ENCODE data around the gene SYTL3.
"Not testable (repeated sequence)": the region's sequence is repeated elsewhere in the genome, so short reads cannot be mapped to it uniquely, and the experiment has no call there.

SYTL3 gene, protein sequence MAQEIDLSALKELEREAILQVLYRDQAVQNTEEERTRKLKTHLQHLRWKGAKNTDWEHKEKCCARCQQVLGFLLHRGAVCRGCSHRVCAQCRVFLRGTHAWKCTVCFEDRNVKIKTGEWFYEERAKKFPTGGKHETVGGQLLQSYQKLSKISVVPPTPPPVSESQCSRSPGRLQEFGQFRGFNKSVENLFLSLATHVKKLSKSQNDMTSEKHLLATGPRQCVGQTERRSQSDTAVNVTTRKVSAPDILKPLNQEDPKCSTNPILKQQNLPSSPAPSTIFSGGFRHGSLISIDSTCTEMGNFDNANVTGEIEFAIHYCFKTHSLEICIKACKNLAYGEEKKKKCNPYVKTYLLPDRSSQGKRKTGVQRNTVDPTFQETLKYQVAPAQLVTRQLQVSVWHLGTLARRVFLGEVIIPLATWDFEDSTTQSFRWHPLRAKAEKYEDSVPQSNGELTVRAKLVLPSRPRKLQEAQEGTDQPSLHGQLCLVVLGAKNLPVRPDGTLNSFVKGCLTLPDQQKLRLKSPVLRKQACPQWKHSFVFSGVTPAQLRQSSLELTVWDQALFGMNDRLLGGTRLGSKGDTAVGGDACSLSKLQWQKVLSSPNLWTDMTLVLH

DNA sequence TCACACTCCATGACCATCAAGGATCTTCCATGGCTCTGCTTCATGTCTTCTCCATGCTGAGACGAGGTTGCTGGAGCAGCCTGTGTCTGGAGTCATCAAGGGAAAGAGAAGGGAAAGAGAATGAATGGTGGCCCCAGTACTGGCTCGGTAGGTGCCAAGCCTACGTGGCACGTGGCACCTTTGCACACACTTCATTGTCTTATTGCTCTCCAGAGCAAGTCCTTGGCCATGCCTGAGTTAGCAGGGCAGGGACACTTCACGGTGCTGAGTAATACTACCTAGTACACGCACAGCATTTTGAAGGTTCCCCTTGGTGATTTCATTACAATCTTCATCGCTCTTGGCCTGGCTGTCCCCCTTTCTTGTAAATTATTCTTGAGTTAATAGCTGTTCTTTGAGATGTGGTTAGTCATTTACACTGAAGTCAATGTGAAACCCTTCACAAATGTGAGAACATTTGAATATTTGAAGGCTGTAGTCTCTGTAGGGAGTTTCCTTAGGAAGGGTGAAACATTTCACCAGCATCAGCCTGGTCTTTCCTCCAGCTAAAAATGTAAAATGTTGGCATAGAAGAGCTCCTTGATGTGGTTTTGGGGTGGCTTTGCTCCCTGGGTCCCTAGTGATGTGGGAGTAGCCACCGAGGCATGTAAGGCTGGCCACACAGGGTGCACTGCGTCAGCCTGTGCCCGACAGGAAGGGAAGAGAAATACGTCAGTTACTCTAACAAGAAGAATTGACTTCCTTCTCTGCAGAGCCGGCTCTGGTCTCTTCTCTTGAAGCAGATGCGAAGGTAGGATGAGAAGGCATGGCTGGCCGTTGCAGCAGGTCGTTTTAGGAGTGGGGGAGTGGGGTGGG, at the start of gene SYTL3:
SYTL3 (plus strand) TSS at position 766 of the 855 bp plus-strand sequence. CDS start 13,215 bp downstream, outside the sequence.
- Mint-ChIP-seq H3K27ac (peak within 1 kb of the TSS; percentile 99), H3K27me3 (peaks cover 5% of the 10 kb centered on the region), H3K9me3 (no peaks in the 10 kb centered on the region), H3K4me3 (peak within 1 kb of the TSS; percentile 78), H3K4me1 (peaks cover 79% of the 10 kb centered on the region), H3K36me3 (peaks cover 25% of the 10 kb centered on the region)
- peak; percentile 84 for DNase-seq
- CTCF ChIA-PET = interaction anchor here (1.1 to 3.6 kb wide), 4 partner anchors 10 to 428 kb away, joined by 3 to 19 read pairs (median 4); no protein-coding TSS in a partner anchor

GRCh38 chr6:158603261-158604047, 46.4 kb upstream of the SYTL3 start:
- peaks cover 44% of the 10 kb centered on the region for H3K36me3 Mint-ChIP-seq
- H3K27me3 Mint-ChIP-seq = no peaks in the 10 kb centered on the region
- H3K9me3 Mint-ChIP-seq = peaks cover 3% of the 10 kb centered on the region
- CTCF ChIA-PET = interaction anchor here (0.7 to 1.3 kb wide), 4 partner anchors 27 to 389 kb away, joined by 4 to 10 read pairs (median 4); no protein-coding TSS in a partner anchor
- DNase-seq = no peak
- no peak overlapping the region for H3K27ac Mint-ChIP-seq
- H3K4me3 Mint-ChIP-seq = no peak overlapping the region
- H3K4me1 Mint-ChIP-seq = peaks cover 4% of the 10 kb centered on the region

DNA sequence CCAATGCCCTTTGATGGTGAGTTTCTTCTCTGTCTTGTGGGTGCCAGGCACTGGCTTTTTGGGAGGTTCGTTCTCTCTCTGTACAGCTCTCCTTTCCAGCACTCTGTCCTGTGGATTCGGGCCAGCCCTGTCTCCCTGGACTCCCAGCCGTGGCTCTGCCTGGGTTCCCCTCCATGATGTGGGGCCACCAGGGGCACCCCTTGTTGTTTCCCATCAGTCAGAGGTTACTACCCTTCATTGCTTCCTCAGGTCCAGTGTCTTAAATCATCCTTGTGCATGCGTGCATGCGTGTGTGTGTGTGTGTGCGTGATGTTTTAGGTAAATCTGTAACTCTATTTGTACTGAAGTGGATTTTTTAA, 45.8 kb upstream of the SYTL3 start:
- Mint-ChIP-seq H3K36me3 (peaks cover 48% of the 10 kb centered on the region), H3K4me1 (peaks cover 4% of the 10 kb centered on the region), H3K27ac (no peak overlapping the region), H3K27me3 (no peaks in the 10 kb centered on the region), H3K4me3 (no peak overlapping the region), H3K9me3 (peaks cover 3% of the 10 kb centered on the region)
- no peak for DNase-seq
- CTCF ChIA-PET = interaction anchor here (0.7 to 2.5 kb wide), 5 partner anchors 26 to 390 kb away, joined by 4 to 12 read pairs (median 4); no protein-coding TSS in a partner anchor

DNA sequence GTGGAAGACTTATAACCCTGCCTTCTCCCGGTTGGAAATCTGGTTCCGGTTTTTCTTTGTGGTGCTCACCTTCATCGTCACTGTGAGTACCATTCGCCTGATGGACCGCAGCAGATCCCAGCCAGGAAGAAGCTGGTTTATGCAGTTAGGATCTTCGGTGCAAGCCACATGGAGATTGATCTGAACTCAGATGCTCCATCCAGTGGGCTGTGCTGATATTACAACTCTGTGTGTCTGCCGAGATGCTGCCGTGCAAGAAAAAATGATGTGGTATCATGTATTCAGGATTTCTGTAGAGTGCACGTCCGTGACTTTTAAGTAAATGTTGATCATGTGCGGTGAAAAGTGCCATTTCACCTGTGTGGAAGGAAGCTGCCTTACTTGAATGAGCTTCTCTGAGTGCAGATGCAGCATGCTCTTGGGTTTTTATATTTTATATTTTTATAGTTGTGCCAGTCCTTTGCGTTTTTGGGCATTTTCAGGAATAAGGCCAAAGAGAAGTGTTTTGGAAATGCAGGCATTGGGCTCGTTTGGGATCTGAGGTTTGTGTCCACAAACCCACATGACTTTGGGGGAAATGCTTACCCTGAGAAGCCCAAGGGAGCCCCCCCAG, 44.5 kb upstream of the SYTL3 start:
- DNase-seq = peak; percentile 71
- Mint-ChIP-seq H3K36me3 (peaks cover 53% of the 10 kb centered on the region), H3K4me3 (no peak overlapping the region), H3K4me1 (peaks cover 4% of the 10 kb centered on the region), H3K9me3 (peaks cover 3% of the 10 kb centered on the region), H3K27me3 (no peaks in the 10 kb centered on the region), H3K27ac (no peak overlapping the region)
- CTCF ChIA-PET = interaction anchor here (0.6 to 4.1 kb wide), 13 partner anchors 10 to 609 kb away, joined by 3 to 29 read pairs (median 4); no protein-coding TSS in a partner anchor

DNA sequence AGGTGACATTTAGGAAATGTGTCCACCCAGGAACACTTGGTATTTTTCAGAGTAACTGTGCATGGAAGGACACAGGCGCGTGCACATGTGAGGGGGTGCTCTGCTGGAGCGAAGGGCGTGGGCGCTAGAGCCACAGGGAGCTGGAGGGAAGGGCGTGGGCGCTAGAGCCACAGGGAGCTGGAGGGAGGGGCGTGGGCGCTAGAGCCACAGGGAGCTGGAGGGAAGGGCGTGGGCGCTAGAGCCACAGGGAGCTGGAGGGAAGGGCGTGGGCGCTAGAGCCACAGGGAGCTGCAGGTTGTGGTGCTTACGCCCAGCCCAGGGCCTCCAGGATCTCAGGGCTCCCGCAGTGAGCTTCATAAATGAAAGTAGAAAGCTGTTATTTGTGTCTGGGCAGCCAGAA, 43.8 kb upstream of the SYTL3 start:
- H3K27ac Mint-ChIP-seq, DNase-seq, H3K9me3 Mint-ChIP-seq, H3K4me3 Mint-ChIP-seq, H3K4me1 Mint-ChIP-seq, H3K27me3 Mint-ChIP-seq: not testable (repeated sequence)
- CTCF ChIA-PET = interaction anchor here (0.9 to 4.1 kb wide), 9 partner anchors 11 to 400 kb away, joined by 3 to 29 read pairs (median 4); no protein-coding TSS in a partner anchor
- peaks cover 58% of the 10 kb centered on the region for H3K36me3 Mint-ChIP-seq

GRCh38 chr6:158606935-158607334, 42.9 kb upstream of the SYTL3 start:
- no peak overlapping the region for H3K27ac Mint-ChIP-seq
- no peak overlapping the region for H3K4me3 Mint-ChIP-seq
- peaks cover 3% of the 10 kb centered on the region for H3K9me3 Mint-ChIP-seq
- no peak for DNase-seq
- CTCF ChIA-PET = interaction anchor here (1.6 to 4.1 kb wide), 3 partner anchors 12 to 392 kb away, joined by 4 to 29 read pairs (median 9); no protein-coding TSS in a partner anchor
- no peaks in the 10 kb centered on the region for H3K27me3 Mint-ChIP-seq
- peaks cover 4% of the 10 kb centered on the region for H3K4me1 Mint-ChIP-seq
- H3K36me3 Mint-ChIP-seq = peaks cover 63% of the 10 kb centered on the region

DNA sequence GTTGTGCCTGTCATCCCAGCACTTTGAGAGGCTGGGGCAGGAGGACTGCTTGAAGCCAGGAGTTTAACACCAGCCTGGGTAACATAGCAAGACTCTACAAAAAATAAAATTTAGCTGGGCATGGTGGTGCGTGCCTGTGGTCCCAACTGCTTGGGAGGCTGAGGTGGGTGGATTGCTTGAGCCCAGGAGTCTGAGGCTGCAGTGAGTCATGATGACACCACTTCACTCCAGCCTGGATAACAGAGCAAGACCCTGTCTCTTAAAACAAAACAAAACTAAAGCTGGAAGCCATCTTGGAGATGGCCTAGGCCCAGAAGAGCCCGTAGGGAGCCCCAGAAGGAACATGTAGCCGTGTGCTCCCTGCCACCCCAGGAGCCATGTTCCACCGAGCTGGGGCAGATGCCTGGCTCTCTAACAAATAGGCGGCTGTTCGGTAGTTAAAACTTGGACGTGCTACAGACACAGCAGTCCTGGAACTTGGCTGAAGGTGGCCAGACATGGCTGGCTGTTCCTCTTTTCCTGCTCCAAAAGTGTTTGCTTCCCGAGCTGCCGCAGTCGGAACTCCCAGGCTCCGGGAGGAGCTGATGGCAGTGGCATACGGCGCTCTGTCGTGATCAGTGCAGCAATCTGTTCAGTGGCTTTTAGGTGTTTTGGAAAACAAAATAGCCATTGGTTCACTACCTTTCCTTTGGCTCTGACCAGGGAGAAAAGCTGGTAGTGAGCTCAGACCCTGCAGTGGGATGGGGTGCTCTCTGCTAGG, 42.3 kb upstream of the SYTL3 start:
- Mint-ChIP-seq H3K4me3 (no peak overlapping the region), H3K9me3 (peaks cover 3% of the 10 kb centered on the region), H3K27ac (no peak overlapping the region), H3K4me1 (peaks cover 4% of the 10 kb centered on the region), H3K36me3 (peaks cover 62% of the 10 kb centered on the region), H3K27me3 (no peaks in the 10 kb centered on the region)
- CTCF ChIA-PET = interaction anchor here (4.1 kb wide), 1 partner anchor 393 kb away, joined by 29 read pairs; no protein-coding TSS in a partner anchor
- DNase-seq = no peak

GRCh38 chr6:158608221-158608620, 41.6 kb upstream of the SYTL3 start:
- Mint-ChIP-seq H3K27ac (no peak overlapping the region), H3K36me3 (peaks cover 62% of the 10 kb centered on the region), H3K4me3 (no peak overlapping the region), H3K27me3 (no peaks in the 10 kb centered on the region), H3K4me1 (peaks cover 4% of the 10 kb centered on the region), H3K9me3 (peaks cover 3% of the 10 kb centered on the region)
- DNase-seq = no peak
- CTCF ChIA-PET = interaction anchor here (4.1 kb wide), 1 partner anchor 394 kb away, joined by 29 read pairs; no protein-coding TSS in a partner anchor

DNA sequence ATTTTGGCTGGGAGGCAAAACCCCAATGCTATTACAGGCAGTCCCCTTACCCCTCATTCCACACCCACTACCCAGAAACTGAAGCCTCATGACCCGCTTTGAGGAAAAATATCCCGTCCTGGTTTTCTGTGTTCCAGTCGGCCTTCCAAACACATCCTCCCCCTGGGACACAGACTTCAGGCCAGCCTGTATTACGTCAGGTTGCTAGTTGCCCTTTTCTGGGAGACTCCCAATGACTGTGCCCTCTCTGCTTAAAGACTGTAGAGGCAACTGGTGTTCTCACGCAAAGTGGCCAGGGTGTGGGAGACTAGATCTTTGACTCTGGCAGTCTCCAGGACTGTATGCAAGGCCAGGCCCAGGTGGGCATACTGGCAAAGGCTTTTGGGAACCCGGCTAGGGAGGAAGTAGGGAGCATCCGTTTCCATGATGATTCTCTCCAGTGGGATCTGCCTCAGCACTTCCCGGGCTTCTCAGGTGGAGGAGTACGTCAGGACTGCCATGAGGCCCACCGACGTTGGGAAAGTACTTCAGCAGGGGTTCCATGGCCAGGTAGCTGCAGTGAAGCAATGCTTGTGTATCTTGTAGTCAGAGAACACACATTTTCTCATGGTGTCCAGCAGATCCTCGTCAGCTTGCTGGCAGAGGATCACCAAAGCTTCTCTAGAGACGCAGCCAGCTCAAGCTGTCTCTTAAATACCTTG, 40.2 kb upstream of the SYTL3 start:
- no peak overlapping the region for H3K4me3 Mint-ChIP-seq
- CTCF ChIA-PET = interaction anchor here (0.7 kb wide), 1 partner anchor 12 kb away, joined by 3 read pairs; no protein-coding TSS in a partner anchor
- no peaks in the 10 kb centered on the region for H3K27me3 Mint-ChIP-seq
- peaks cover 4% of the 10 kb centered on the region for H3K4me1 Mint-ChIP-seq
- H3K36me3 Mint-ChIP-seq = peaks cover 65% of the 10 kb centered on the region
- DNase-seq = no peak
- peaks cover 3% of the 10 kb centered on the region for H3K9me3 Mint-ChIP-seq
- H3K27ac Mint-ChIP-seq = no peak overlapping the region

DNA sequence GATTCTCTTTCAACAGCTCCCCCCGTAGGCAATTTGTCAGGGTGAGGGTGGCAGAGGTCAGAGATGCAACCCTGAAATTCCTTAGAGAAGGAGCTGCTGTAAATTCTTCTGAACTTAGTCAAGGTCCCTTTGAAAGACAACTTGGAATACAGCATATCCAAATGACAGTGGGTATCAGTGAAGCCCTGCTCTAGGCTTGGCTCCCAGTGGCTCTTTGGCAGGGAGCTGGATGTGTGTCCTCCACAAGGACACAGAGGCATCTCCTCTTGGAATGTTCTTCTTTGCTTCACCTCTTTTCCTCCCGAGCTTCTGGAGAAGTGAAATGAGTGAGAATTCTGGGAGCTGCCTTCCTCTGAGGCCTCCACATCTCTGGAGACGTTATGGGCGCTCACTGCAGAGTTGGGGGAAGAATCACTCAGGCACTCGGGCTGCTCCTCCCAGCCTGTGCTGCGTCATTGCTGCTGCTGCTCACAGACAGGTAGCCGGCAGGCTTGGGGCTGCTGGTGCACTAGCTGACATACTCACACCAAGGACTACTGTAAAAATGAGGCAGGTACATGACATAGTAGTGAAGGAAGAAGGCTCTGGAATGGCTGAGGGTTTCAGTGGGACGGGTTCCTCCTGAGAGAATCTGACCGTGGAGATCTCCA, 39.4 kb upstream of the SYTL3 start:
- DNase-seq = no peak
- H3K36me3 Mint-ChIP-seq = peaks cover 70% of the 10 kb centered on the region

DNA sequence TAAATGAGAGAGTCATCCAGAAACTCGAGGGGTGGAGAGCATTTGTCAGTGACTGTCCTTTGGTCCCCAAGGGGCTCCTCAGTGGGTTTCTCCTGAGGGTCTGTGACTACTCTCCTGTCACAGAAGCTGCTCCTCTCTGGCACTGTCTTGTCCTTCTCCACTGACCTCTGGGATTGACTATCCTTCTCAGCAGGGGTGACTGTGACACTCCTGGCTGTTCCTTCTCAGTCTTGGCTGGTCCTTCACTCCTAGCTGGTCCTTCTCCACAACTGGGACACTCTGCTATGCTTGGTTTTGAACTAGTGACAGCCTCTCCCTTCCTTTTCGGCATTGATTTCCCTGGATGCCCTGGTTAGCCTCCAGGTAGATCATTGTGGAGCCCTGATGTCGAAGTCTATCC, 38.8 kb upstream of the SYTL3 start:
- H3K36me3 Mint-ChIP-seq = peaks cover 71% of the 10 kb centered on the region
- CTCF ChIA-PET = interaction anchor here (1.5 to 1.6 kb wide), 2 partner anchors 80 to 397 kb away, joined by 3 to 4 read pairs; no protein-coding TSS in a partner anchor
- DNase-seq = no peak
- no peak overlapping the region for H3K4me3 Mint-ChIP-seq
- H3K9me3 Mint-ChIP-seq = no peaks in the 10 kb centered on the region
- H3K27me3 Mint-ChIP-seq = no peaks in the 10 kb centered on the region
- H3K4me1 Mint-ChIP-seq = no peaks in the 10 kb centered on the region
- H3K27ac Mint-ChIP-seq = no peak overlapping the region

More for the DNA sequence above, 39.4 kb upstream of the SYTL3 start:
- Mint-ChIP-seq H3K27ac (no peak overlapping the region), H3K4me3 (no peak overlapping the region), H3K4me1 (peaks cover under 1% of the 10 kb centered on the region), H3K27me3 (no peaks in the 10 kb centered on the region), H3K9me3 (peaks cover 3% of the 10 kb centered on the region)
- CTCF ChIA-PET = interaction anchor here (1.5 to 1.6 kb wide), 2 partner anchors 81 to 396 kb away, joined by 3 to 4 read pairs; no protein-coding TSS in a partner anchor
